CMK (cell line): Measurements from ENCODE around the gene TBC1D4.

Experiments
- DNase-seq: peaks from one replicate; pipeline ENCODE4 v3.0.0-alpha.2; 2010; ENCODE audit warnings: low read depth

TBC1D4 gene

DNA sequence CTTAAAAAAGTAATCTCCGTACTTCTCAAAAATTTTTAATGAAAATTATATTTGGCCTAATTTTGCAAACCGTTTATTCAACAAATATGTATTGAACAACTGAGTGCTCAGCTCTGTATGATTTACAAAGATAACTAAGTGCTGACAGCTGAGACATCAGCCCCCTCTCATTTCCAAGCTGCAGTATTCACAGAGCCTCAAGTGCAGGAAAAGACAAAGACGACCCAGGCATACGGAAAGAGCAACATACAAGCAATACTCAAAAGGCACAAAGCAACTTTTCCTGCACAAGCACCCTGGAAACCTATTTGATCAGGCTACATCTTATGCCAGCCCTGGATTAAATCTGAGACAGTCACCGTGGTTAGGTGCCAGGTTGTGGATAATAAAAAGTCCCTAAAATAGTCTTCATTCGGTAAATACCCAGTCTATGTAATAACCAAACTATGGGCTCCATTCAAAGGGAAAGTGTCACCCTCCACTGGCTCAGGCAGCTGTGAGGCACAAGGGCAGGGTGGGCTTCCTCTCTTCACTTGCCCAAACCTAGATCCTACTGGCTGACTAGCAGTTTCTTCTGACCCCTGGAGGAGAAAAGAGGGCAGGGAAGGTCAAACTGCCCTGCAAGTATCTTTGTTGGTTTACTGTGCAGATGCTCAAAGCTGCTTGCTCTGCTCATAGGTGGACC lies 65.5 kb downstream of the TBC1D4 start:
- DNase-seq = no peak

DNA sequence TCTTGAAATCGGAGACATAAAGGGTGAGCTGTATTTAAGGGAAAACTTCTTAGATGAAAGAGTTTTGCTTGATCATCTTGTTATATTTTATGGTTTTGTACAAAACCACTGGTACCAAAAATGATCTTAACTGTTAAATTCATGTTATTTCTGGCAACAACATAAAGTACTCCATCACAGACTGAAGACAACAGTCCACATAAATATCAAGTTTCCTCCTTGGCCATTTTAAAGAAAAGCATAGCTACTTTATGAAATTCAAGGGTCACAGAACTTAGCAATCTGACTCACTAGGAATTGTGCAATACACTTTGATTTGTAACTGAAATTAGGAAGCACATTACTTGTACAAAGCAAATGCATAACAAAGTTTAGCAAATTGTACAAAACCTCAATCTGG lies 66.3 kb downstream of the TBC1D4 start:
- no peak for DNase-seq

DNA sequence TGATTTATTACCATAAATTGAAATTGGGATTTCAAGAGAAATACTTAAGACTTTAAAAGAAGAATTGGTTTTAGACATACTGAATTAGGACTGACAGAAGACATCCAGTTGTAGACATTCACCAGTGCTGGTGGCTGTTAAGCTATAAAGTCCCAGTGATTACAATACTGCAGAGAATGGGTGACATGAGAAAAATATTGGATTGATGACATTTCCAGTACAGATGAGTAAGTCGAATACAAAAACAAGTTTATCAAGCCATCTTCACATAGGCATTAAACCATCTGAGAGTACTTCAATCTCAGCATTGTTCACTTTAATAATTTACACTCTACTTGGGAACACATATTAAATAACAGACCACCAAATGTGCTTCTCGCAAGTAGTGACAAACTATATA lies 66.8 kb downstream of the TBC1D4 start:
- DNase-seq = no peak

DNA sequence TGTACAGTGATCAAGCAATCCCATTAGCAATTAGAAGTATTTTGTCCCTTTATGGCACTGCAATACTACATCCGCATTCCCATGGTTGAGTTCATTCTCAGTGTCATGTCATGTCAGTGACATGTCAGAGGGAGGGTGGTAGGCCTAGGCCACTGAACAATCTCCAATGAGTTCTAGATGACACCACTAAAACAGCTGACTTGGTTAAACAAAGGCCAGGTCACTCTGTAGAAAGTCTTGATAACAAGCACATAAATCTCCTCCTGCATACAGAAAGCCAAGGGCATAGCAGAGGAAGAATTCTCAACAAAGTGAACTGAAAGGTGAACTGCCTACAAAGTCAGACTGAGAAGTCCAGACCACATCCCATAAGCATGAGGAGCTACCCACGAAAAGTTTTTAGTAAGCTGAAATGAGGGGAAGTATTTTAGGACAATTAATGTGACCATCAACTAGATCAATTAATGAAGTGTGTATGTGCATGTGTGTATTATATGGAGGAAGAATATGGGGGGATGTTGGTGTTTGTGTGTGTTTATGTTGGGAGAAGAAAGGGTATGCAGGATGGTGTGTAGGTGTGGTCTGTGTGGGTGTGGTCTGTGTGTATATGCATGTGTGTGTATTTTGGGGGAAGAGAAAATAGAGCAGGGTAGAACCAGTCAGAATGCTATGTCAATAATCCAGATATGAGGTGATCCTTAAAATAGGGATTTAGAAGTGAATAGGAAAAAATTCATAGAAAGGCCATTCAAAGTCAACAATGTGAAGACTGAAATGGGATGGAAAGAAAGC lies 67.7 kb downstream of the TBC1D4 start:
- DNase-seq = no peak

- DNase-seq = no peak
These were observed 69.9 kb downstream of the TBC1D4 start for GRCh38 chr13:75411924-75412537.

GRCh38 chr13:75410207-75410606 lies 71.8 kb downstream of the TBC1D4 start:
- no peak for DNase-seq

GRCh38 chr13:75407998-75408397 lies 74.0 kb downstream of the TBC1D4 start:
- DNase-seq = no peak

DNA sequence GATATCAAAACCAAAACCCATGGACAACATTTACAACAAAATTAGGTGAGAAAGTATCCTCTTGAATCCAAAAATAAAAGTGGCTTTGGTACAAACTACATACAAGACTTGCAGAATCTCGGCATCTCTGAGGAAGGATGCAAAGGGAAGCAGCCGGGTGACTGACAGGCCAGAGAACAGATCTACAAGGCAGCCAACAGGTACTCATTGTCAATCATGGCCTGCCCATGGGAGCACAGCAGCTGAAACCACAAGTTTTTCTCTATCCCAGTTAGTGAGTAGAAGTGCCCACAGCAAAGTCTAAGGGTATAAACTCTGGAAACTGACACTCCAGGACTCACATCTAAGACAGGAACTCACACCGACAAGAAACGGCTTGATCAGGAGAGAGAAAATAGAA lies 74.5 kb downstream of the TBC1D4 start:
- DNase-seq = no peak

DNA sequence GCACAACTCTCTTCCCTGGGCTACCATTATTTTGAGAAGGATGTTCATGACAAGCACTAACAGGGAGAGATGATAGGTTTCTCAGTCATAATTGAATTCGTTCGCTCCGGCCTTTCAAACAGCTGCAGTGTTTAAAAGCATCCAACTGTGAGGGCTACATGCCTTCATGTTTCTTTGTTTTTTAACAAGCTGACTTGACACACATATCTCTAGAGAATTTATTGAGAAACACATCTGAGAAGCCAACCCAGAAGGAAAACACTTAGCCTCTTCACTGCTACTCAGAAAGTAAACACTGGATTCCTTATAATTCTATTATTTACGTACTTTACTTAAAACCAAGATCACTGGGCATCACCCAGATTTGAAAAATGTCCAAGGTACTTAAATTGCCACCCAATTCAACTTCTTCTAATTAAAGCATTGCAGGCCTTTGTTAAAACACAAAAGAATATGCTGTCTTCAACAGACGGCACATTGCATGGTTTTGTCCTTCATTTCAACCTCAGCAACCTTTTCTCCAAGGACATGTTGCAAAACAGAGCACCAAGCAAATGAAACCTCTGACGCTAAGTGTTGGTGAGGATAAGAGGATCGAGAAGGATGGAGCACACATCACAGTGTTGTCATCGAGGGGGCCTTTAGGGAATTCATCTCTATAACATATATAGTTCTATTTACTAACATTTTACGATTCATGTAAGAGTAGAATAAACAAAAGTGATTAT lies 75.8 kb downstream of the TBC1D4 start:
- DNase-seq = no peak

DNA sequence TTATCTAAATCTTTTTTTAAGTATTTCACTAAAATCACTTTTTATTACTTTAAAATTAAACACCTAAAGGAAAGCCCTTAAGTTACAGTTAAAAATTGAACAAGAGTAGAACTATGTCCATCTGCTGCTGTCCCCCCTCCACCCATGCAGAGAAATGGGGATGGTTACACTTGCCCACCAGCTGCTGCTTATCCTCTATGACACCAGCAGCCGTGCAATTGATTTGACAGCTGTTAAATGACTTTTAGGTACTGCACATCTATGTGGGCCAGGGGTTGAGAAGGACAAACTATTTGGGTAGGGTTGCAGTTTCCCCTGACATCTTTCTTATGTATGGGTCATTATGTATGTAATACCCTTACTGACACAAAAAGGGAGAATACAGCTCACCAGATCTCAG lies 77.2 kb downstream of the TBC1D4 start:
- no peak for DNase-seq

GRCh38 chr13:75402787-75403186 lies 79.2 kb downstream of the TBC1D4 start:
- DNase-seq = no peak

- DNase-seq = no peak
These were observed 81.2 kb downstream of the TBC1D4 start for GRCh38 chr13:75400775-75401174.

DNA sequence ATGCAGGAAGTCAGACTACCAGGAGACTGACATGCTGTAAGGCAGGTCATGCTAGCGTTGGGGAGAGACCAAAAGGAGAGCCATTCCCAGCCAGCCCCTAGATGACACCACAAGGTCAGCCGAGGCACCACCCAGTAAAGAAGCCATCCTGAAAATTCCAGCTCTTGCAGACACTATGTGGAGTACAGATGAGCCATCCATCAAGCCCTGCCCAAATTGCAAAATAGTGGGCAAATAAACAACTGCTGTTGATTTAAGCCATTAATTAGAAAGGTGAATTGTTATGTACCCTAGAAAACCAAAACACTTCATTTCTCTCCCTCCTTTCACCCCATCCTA lies 82.1 kb downstream of the TBC1D4 start:
- no peak for DNase-seq

- DNase-seq = no peak
These were observed 82.6 kb downstream of the TBC1D4 start for GRCh38 chr13:75399168-75399878.

DNA sequence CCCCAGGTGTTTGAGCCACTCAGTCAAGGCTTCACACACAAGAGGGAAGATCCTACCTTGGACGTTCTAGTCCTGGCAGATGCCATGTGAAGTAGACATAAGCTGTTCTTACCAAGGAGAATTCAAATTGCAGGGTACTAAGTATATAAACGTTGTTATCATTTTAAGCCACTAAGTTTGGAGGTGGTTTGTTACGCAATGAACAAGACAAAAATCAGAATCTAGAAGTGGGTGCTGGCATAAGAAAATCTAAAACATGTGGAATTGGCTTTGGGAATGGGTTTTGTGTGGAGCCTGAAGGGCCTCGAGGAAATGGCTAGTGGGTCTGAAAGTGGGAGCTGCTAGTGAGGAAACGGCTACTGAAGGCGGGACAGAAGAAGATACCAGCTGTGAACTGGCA lies 83.9 kb downstream of the TBC1D4 start:
- DNase-seq = no peak

DNA sequence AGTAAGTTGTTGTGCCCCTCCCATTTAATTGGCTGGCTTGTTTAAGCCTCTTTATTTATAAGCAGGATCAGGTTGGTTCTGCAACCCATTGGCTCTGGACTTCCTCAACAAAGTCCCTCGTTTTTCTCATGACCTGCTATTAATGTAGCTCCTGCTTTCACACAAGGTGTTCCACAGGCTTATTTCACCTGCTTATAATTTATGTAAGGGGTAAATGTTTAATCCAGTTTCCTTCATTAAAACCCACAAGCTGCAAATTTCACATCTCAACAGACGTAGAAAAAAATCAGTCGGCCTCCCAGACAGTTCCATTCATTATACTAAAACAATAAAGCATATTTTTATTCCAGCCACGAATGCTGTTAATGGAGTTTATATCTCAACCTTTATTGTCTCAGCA lies 86.1 kb downstream of the TBC1D4 start:
- no peak for DNase-seq

DNA sequence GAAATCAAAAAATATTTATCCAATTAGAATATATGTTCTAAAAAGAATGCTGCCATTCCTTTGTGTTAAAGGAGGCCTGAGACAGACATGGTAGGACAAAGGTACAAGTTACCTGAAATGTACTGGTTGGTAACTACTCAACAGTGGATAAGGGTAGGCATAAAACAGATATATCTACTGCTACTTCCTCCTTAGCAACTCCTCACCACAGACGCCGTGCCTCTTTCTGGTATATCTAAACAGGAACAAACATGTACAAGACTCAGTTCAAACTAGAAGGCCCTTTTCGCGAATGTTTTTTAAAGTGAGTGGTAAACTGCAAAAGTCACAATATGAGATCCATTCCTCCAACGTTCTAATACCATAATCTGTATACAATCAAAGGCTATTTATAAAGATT lies 86.9 kb downstream of the TBC1D4 start:
- DNase-seq = no peak

DNA sequence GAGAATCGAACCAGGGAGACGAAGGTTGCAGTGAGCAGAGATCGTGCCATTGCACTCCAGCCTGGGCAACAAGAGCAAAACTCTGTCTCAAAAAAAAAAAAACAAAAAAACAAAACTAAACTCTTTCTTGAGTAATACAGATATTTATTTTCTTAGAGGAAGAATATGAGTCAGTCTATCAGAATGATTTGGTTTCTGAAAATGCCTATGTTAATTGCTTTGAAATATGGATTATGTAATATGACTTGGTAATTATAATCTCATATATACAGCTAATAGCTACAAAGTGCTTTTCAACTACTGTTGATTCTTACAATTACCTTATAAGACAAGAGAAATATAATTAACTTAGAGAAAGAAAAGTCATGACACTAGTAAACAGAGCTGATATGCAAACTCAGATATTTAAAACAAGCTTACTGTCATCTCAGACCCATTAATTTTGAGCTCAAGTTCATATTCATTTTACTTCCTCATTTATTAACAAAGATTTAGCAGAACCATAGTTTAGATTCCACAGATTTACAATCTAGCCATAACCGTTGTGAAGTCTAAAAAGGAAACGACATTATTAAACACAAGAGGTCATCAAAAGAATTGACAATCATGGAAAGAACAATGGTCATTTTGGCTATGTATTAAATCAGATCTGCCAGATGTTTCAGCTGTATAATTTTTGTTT lies 88.0 kb downstream of the TBC1D4 start:
- DNase-seq = no peak

DNA sequence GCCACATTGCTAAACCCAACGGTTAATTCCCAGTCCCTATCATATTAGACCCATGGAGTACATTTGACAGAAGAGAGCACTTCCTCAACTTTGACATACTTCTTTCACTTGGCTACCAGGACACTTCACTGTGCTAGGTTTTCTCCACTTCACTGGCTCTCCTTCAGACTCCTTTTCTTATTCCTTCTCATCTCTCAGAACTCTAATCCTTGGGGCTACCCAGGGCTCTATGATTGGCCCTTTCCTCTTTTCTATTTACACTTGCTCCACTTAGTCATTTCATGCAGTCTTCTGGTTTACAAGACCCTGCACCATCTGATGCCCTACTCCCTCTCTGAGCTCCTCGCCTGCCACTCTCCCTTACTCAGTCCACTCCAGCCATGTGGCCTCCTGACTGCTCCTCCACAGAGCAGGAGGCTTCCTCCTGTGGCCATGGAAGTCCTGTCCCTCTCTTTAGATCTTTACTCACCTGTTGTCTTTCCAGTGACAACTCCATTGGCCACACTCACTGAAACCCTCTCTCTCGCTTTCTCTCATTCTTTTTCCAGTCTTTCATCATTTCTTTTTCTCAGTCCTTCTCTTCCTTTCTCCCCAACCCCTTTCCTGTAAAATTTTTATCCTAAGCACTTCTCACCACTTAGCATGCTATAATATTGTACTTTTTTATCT lies 90.4 kb downstream of the TBC1D4 start:
- DNase-seq = no peak

DNA sequence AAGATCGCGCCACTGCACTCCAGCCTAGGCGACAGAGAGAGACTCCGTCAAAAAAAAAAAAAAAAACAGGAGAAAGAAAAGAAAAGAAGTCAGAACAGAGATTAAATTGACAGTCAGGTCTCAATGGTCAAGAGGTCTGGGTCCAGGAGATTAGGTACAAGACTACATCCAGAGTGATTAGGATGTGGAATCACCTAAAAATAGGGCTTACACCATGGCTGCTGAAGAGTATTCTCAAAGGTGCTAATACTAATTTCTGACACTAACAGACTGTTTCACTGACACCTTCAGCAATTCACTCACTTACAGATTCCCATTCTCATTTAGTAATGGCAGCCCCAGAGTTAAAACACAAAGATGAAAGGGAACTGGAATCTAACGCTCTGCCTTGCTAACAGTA lies 91.7 kb downstream of the TBC1D4 start:
- DNase-seq = no peak

DNA sequence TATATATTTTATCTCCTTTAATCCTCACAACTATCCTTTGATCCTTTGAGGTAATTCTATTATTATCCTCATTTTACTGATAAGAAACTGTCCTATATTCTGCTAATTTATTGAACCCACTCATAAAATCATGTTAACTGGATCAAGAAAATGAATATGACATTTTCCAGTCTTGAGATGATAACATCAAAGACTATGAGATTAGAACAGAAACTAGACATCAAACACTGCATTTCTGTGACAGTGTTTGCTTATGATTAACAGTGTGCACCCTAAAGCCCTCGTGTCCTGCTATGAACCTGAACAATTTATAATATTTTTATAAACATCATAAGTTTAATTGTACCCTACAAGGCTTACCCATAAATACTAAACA lies 96.3 kb downstream of the TBC1D4 start:
- DNase-seq = no peak
